Measurements from ENCODE around the gene IGIP. TPM values are rescaled to one million over a fixed set of nuclear protein-coding genes. Genes with fewer than 3 reads are reported as not detected.

Gene IGIP
- polyA plus RNA-seq, 1 donor (not counting 4 experiments of a cell fraction or from before 2014, with no cell fraction given), result 1.5 TPM

DNA sequence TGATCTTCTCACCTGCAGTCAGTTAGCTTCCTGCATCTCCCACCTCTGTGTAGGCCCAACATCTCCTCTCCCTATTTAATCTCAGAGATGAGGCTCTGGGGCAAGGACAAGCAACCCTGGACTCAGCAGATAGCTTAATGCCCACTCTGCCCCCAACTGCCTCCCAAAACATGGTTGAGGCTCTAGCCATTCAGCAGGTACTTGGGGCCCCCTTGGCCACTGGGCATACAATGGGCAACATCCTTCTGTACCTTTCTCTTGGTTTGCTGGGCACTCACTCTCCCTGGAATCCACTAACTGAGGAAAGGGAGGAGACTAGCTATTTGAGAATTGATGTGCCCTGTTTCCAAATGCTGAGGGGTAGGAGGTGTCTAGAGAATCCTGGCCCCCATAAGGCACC is 9.4 kb downstream of the IGIP start:
- Histone ChIP-seq H3K9ac (ENCODE audit: control insufficient read depth, extremely low read depth, insufficient read depth, low read length) (no peak overlapping the region), H3K9me3 (ENCODE audit: control insufficient read depth, low read depth, low read length) (no peaks in the 10 kb centered on the region), H3K9me1 (ENCODE audit: control insufficient read depth, extremely low read depth, insufficient read depth, low read length) (no peaks in the 10 kb centered on the region), H3K27me3 (ENCODE audit: control insufficient read depth, extremely low read depth, insufficient read depth, low read length) (no peaks in the 10 kb centered on the region), H3K4me1 (ENCODE audit: control insufficient read depth, extremely low read depth, insufficient read depth, low read length) (peaks cover 18% of the 10 kb centered on the region), H3K27ac (ENCODE audit: control insufficient read depth, insufficient read depth, low read length) (no peak overlapping the region), H2AFZ (ENCODE audit: control insufficient read depth, low read length) (no peak overlapping the region), H4K20me1 (ENCODE audit: control insufficient read depth, extremely low read depth, insufficient read depth, low read length) (no peaks in the 10 kb centered on the region), H3K79me2 (ENCODE audit: control insufficient read depth, insufficient read depth, low read length) (no peaks in the 10 kb centered on the region), H3K36me3 (ENCODE audit: control insufficient read depth in 2 of 2, extremely low read depth in 1 of 2, insufficient read depth in 2 of 2, low read length in 2 of 2) (no peaks in the 10 kb centered on the region), H3K4me3 (ENCODE audit: control insufficient read depth in 2 of 3, extremely low read depth in 1 of 3, insufficient read depth in 2 of 3, low read depth in 1 of 3, low read length in 3 of 3) (no peak overlapping the region), H3K4me2 (ENCODE audit: control insufficient read depth, extremely low read depth, insufficient read depth, low read depth, low read length) (no peak overlapping the region)
- no peak for TF ChIP-seq EZH2 (IDR thresholded peaks at IDR 0.05; ENCODE audit: low read length)
- TF ChIP-seq, protein P1, sequence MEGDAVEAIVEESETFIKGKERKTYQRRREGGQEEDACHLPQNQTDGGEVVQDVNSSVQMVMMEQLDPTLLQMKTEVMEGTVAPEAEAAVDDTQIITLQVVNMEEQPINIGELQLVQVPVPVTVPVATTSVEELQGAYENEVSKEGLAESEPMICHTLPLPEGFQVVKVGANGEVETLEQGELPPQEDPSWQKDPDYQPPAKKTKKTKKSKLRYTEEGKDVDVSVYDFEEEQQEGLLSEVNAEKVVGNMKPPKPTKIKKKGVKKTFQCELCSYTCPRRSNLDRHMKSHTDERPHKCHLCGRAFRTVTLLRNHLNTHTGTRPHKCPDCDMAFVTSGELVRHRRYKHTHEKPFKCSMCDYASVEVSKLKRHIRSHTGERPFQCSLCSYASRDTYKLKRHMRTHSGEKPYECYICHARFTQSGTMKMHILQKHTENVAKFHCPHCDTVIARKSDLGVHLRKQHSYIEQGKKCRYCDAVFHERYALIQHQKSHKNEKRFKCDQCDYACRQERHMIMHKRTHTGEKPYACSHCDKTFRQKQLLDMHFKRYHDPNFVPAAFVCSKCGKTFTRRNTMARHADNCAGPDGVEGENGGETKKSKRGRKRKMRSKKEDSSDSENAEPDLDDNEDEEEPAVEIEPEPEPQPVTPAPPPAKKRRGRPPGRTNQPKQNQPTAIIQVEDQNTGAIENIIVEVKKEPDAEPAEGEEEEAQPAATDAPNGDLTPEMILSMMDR (optimal IDR thresholded peaks at IDR 0.05 in 1 of 3, IDR thresholded peaks at IDR 0.05 in 1 of 3, conservative IDR thresholded peaks at IDR 0.05 in 1 of 3; ENCODE audit: extremely low read depth in 1 of 3, insufficient read depth in 2 of 3, low read length in 3 of 3), result no peak
- FAIRE-seq, result no peak
- dilution Hi-C loops (cut with MboI; ENCODE audit: extremely low pct_ligation_motif_present, low sequenced_read_pairs), result no loop called here
- no peak for DNase-seq (ENCODE audit: low read depth, low spot score)

DNA sequence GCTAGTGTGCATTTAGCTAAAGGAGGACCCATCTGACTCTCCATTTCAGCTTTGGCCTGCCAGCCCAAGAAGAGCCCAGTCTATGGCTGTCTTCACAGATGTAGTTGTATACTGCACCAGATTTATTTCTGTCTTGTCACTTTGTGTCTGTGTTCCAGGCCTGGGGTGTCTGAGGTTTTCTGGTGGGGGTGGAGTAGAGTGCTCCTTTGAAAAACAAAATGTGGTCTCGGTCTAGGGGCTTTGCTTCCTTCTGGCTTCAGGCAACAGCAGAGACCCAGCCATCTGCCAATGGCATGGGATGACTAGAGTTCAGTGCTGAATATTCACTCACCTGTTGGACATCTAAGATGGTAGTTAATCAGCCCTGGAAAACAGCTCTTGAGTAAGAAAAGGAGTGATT is 10.9 kb downstream of the IGIP start:
- no peak for DNase-seq (ENCODE audit: low read depth, low spot score)
- TF ChIP-seq, protein P1 (optimal IDR thresholded peaks at IDR 0.05 in 1 of 3, IDR thresholded peaks at IDR 0.05 in 1 of 3, conservative IDR thresholded peaks at IDR 0.05 in 1 of 3; ENCODE audit: extremely low read depth in 1 of 3, insufficient read depth in 2 of 3, low read length in 3 of 3), result no peak
- no peak for TF ChIP-seq EZH2 (IDR thresholded peaks at IDR 0.05; ENCODE audit: low read length)
- H3K4me1 ChIP-seq (ENCODE audit: control insufficient read depth, extremely low read depth, insufficient read depth, low read length), result peaks cover 11% of the 10 kb centered on the region
- dilution Hi-C loops (cut with MboI; ENCODE audit: extremely low pct_ligation_motif_present, low sequenced_read_pairs), result no loop called here
- no peak overlapping the region for H3K4me3 ChIP-seq (ENCODE audit: control insufficient read depth in 2 of 3, extremely low read depth in 1 of 3, insufficient read depth in 2 of 3, low read depth in 1 of 3, low read length in 3 of 3)
- no peaks in the 10 kb centered on the region for H4K20me1 ChIP-seq (ENCODE audit: control insufficient read depth, extremely low read depth, insufficient read depth, low read length)
- FAIRE-seq, result no peak
- no peaks in the 10 kb centered on the region for H3K79me2 ChIP-seq (ENCODE audit: control insufficient read depth, insufficient read depth, low read length)
- no peaks in the 10 kb centered on the region for H3K9me3 ChIP-seq (ENCODE audit: control insufficient read depth, low read depth, low read length)
- no peaks in the 10 kb centered on the region for H3K36me3 ChIP-seq (ENCODE audit: control insufficient read depth in 2 of 2, extremely low read depth in 1 of 2, insufficient read depth in 2 of 2, low read length in 2 of 2)
- H3K27me3 ChIP-seq (ENCODE audit: control insufficient read depth, extremely low read depth, insufficient read depth, low read length), result no peaks in the 10 kb centered on the region
- no peak overlapping the region for H3K4me2 ChIP-seq (ENCODE audit: control insufficient read depth, extremely low read depth, insufficient read depth, low read depth, low read length)
- no peak overlapping the region for H2AFZ ChIP-seq (ENCODE audit: control insufficient read depth, low read length)
- H3K9ac ChIP-seq (ENCODE audit: control insufficient read depth, extremely low read depth, insufficient read depth, low read length), result no peak overlapping the region
- H3K9me1 ChIP-seq (ENCODE audit: control insufficient read depth, extremely low read depth, insufficient read depth, low read length), result no peaks in the 10 kb centered on the region
- no peak overlapping the region for H3K27ac ChIP-seq (ENCODE audit: control insufficient read depth, insufficient read depth, low read length)
